ENCODE data around the gene LYPD3.

DNA sequence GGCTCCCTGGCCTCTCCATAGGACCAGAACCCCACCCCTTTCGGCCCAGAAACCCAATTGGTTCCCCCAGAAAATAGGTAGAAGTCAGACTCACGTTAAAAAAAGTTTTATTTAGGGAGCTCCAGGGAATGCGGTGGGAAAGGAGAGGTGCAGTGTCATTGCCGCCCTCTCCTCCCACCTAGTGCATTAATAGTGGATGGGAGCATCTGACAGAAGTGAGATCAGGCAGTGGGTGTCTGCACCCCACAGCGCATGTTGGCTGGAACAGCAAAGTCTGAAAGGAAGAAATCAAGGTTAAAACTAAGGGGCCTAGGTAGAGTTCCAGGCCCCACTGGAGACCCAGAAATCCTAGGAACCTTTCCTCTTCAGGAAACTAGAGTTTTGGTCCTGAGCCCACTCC is 41.2 kb upstream of the LYPD3 start:
- TF ChIP-seq CTCF (IDR thresholded peaks at IDR 0.05) (no peak), POLR2A (IDR thresholded peaks at IDR 0.05) (no peak)
